ENCODE results near the gene C21orf58.

Gene C21orf58

GRCh38 chr21:46295177-46295770, 28.4 kb downstream of the C21orf58 start:
- DNase-seq (ENCODE audit: low read depth) = no peak

GRCh38 chr21:46294647-46295176, 29.0 kb downstream of the C21orf58 start:
- no peak for DNase-seq (ENCODE audit: low read depth)

GRCh38 chr21:46291561-46291960, 32.1 kb downstream of the C21orf58 start:
- DNase-seq (ENCODE audit: low read depth) = no peak

DNA sequence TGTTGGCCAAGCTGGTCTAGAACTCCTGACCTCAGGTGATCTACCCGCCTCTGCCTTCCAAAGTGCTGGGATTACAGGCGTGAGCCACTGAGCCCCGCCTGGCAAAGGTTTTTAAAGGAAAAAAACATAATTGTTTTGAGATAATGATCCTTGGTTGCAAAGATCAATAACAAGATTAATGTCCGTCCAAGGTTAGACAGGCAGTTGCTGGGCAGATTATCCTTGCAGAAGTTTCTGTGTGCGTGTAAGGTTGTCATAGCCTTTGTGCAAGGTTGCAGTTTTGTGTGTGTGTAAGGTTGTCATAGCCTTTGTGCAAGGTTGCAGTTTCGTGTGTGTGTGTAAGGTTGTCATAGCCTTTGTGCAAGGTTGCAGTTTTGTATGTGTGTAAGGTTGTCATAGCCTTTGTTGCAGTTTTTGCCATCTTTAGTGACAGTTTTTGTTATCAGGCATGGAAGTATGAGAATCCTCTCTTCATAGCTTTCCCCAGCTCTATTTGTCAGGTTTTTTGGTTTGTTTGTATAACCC, 34.0 kb downstream of the C21orf58 start:
- DNase-seq (ENCODE audit: low read depth) = no peak

GRCh38 chr21:46287541-46287940, 36.1 kb downstream of the C21orf58 start:
- DNase-seq (ENCODE audit: low read depth) = no peak

DNA sequence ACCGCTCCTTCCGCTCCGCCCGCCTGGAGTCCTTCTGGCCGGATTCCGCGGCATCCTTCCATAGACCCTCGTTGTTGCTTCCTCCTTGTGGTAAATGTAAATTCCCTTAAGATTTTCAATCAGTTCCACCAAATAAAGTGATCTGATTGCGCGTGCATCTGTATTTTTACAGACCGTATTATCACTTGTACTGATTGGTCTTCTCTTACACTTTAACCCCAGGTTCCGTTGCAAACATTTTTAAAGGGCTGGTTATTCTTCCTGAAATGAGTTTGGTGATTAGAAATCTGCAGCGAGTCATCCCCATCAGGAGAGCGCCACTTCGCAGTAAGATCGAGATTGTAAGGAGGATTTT, 37.0 kb downstream of the C21orf58 start:
- no peak for DNase-seq (ENCODE audit: low read depth)

GRCh38 chr21:46285761-46286647, 37.7 kb downstream of the C21orf58 start, which contains the start of gene YBEY:
Gene YBEY, plus strand, starts transcription at chr21:46286342. Its CDS starts 572 bp downstream, at chr21:46286914.
- peak; percentile 83 for DNase-seq (ENCODE audit: low read depth)

- no peak for DNase-seq (ENCODE audit: low read depth)
Measured at GRCh38 chr21:46285206-46285661, 38.4 kb downstream of the C21orf58 start, which contains the start of gene MCM3AP. Gene MCM3AP, minus strand, starts transcription at chr21:46285611. Its CDS starts 325 bp downstream, at chr21:46285286.

GRCh38 chr21:46284733-46285132, 38.9 kb downstream of the C21orf58 start:
- no peak for DNase-seq (ENCODE audit: low read depth)

DNA sequence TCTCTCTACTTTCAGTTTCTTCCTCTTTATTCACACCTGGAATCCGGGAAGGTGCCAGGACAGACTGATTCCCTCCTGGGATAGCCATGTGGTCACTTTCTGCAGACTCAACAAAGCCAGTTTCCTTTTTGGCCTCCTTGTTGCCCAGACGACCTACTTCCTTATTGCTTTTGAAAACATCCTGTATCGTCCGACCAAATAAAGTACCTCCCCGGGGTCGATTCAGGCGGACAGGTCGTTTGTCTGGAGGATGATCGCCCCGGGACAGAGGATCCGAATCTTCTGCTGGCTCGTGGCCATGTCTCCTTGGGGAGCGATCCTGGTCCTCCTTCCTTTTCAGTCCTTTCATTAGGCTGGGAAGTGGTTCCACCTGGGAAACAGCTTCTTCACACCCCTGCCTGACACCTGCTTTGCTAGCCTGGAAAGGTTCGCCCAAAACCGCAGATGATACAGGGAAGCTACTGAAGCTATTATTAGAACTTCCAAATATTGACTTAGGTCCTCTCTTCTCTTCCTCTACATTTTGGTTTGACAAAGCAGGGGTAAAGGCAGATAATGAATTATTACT, 39.5 kb downstream of the C21orf58 start:
- DNase-seq (ENCODE audit: low read depth) = no peak

GRCh38 chr21:46274797-46275390, 48.8 kb downstream of the C21orf58 start:
- DNase-seq (ENCODE audit: low read depth) = no peak

GRCh38 chr21:46273341-46273740, 50.3 kb downstream of the C21orf58 start:
- DNase-seq (ENCODE audit: low read depth) = no peak

DNA sequence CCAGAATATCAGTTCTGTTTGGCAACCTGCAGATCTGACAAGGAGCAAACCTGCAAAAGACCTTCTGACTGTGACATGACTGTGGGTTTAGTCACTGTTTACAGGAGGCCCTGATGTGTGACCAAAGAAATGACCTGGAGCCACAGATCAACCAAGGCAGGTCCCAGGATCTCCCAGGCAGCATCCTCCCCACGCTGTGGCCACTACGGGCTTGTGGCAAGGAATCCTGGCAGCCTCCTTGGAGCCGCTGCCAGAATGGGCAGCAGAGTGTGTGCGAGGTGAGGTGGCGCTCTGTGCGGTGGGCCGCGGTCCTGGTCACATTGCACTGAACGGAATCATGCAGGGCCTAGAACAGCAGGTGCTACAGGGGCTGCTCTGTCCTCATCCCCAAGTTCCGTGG, 54.2 kb downstream of the C21orf58 start:
- no peak for DNase-seq (ENCODE audit: low read depth)

- no peak for DNase-seq (ENCODE audit: low read depth)
Measured at GRCh38 chr21:46268371-46268770, 55.3 kb downstream of the C21orf58 start.

DNA sequence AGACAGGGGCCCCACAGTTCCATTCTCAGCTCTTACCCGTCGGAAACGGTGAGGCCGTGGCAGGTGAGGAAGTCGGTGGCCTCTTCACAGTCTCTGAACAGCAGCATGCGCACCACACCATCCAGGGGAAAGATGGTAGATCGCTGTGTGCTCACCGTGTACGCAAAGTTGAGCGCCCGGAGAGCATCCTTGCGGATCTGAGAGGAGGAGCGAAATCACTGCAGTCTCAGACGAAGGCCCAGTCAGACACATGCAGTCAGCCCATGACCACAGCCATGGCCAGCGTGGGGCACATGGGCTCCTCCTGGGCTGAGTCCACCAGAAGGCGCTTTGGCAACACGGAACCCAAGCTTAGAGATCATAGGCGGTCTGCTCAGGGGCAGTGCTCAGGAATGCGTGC, 56.7 kb downstream of the C21orf58 start:
- DNase-seq (ENCODE audit: low read depth) = no peak

- DNase-seq (ENCODE audit: low read depth) = no peak
Measured at GRCh38 chr21:46265736-46266525, 57.7 kb downstream of the C21orf58 start.

DNA sequence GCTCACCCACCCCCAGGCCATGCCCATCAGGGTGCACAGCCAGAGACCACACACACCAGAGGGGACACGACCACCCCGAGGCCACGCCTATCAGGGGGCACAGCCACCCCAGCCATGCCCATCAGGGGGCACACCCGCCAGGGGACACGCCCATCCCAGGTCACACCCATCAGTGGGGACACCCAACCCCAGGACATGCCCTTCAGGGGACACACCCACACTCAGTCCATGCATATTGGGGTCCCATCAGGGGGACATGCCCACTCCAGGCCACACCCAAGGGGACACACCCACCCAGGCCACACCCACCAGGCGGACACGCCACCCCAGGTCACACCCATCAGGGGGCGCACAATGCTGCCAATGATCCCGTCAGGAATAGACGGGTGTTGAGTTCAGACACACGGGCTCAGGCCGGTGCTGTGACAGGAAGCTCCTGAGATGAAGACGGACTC, 59.0 kb downstream of the C21orf58 start:
- no peak for DNase-seq (ENCODE audit: low read depth)

DNA sequence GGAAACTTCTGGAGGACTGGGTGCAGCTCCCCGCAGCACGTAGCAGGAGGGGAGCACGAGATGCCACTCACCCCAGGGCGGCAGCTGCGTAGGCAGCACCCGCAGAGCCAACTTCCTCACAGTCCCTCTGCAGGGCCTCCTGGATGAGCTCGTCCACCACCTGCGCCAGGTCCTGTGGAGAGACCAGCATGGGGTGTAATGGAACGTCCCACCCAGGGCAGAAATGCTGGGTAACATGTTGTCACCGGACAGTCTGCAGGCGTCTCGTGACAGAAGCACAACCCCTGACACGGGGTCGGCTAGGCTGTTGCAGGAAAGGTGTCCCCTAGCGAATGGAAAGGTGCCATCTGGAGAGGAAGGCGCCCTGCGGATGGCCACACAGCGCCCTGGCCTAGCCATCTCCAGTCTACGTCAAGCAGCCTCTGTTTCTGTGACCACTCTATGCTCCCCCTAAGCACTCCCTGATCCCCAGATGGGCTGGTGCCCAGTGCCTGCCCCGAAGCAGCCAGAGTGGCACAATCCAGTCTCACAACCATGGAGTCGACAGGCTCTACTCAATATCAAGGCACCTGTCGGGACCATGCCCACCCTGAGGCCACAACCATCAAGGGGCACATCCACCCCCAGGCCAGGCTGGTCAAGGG, 59.5 kb downstream of the C21orf58 start:
- DNase-seq (ENCODE audit: low read depth) = no peak

GRCh38 chr21:46256501-46256994, 67.1 kb downstream of the C21orf58 start:
- no peak for DNase-seq (ENCODE audit: low read depth)

- DNase-seq (ENCODE audit: low read depth) = no peak
Measured at GRCh38 chr21:46255758-46256337, 67.8 kb downstream of the C21orf58 start.
